Measurements from ENCODE around the gene GPR153. TPM values are rescaled to one million over a fixed set of nuclear protein-coding genes. Genes with fewer than 3 reads are reported as not detected.
A peak's percentile ranks its signal among the peaks of the same experiment; 100 is the strongest.

Gene GPR153
- total and polyA plus RNA-seq, 2 of the 13 experiments (the other 11 are each of a cell fraction or from before 2014, with no cell fraction given): 0.22 to 0.31 TPM

- no peak for TF ChIP-seq ZBTB40 (IDR thresholded peaks at IDR 0.05)
- TF ChIP-seq ZBTB40 (CRISPR knock-in tag; IDR thresholded peaks at IDR 0.05): peak; percentile 78
- TF ChIP-seq, protein P1, sequence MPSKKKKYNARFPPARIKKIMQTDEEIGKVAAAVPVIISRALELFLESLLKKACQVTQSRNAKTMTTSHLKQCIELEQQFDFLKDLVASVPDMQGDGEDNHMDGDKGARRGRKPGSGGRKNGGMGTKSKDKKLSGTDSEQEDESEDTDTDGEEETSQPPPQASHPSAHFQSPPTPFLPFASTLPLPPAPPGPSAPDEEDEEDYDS (CRISPR knock-in tag; IDR thresholded peaks at IDR 0.05): peak; percentile 91
- peak; percentile 82 for TF ChIP-seq FOXA3 (CRISPR knock-in tag; IDR thresholded peaks at IDR 0.05)
- TF ChIP-seq HNF4A (CRISPR knock-in tag; IDR thresholded peaks at IDR 0.05): no peak
- TF ChIP-seq KLF13 (CRISPR knock-in tag; IDR thresholded peaks at IDR 0.05): peak; percentile 34; the same call in 1 of the 2 replicates
- TF ChIP-seq ZFY (CRISPR knock-in tag; IDR thresholded peaks at IDR 0.05): peak; percentile 99
- peak; percentile 97 for TF ChIP-seq SRF (IDR thresholded peaks at IDR 0.05; ENCODE audit: low read depth, low read length)
- no peak for TF ChIP-seq PRPF4 (IDR thresholded peaks at IDR 0.05; ENCODE audit: low read depth, low read length, poor library complexity, severe bottlenecking)
- no peak for TF ChIP-seq MAZ (IDR thresholded peaks at IDR 0.05; ENCODE audit: borderline replicate concordance, low read depth, low read length)
- 0 out of 2 replicates have a peak, but pooled peaks have one; percentile 75 for TF ChIP-seq MAZ (CRISPR knock-in tag; IDR thresholded peaks at IDR 0.05; ENCODE audit: low read depth)
- no peak for TF ChIP-seq RFX5 (IDR thresholded peaks at IDR 0.05; ENCODE audit: low read depth, low read length)
- TF ChIP-seq PREB (CRISPR knock-in tag; IDR thresholded peaks at IDR 0.05): peak; percentile 53; the same call in 1 of the 2 replicates
- TF ChIP-seq, protein P2, sequence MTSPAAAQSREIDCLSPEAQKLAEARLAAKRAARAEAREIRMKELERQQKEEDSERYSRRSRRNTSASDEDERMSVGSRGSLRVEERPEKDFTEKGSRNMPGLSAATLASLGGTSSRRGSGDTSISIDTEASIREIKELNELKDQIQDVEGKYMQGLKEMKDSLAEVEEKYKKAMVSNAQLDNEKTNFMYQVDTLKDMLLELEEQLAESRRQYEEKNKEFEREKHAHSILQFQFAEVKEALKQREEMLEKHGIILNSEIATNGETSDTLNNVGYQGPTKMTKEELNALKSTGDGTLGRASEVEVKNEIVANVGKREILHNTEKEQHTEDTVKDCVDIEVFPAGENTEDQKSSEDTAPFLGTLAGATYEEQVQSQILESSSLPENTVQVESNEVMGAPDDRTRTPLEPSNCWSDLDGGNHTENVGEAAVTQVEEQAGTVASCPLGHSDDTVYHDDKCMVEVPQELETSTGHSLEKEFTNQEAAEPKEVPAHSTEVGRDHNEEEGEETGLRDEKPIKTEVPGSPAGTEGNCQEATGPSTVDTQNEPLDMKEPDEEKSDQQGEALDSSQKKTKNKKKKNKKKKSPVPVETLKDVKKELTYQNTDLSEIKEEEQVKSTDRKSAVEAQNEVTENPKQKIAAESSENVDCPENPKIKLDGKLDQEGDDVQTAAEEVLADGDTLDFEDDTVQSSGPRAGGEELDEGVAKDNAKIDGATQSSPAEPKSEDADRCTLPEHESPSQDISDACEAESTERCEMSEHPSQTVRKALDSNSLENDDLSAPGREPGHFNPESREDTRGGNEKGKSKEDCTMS (CRISPR knock-in tag; conservative IDR thresholded peaks at IDR 0.05): no peak
- peak; percentile 76; the same call in 1 of the 2 replicates for TF ChIP-seq HDAC2 (CRISPR knock-in tag; IDR thresholded peaks at IDR 0.05)
- no peak for TF ChIP-seq ZNF207 (IDR thresholded peaks at IDR 0.05; ENCODE audit: borderline replicate concordance)
Measured at GRCh38 chr1:6199298-6200187, 61.4 kb downstream of the GPR153 start, which contains the start of gene RPL22 (continued).

Measured in HepG2 (cell line).